HG02642 (cell line): ENCODE measurements around the gene ARHGEF28.
A peak's percentile ranks its signal among the peaks of the same experiment; 100 is the strongest.

Source experiments
- ATAC-seq: cut with Tn5 transposase; IDR thresholded peaks from one replicate; pipeline ENCODE4 v1.9.1; 2021; ENCODE audit warnings: mild to moderate bottlenecking; ENCODE audit not compliant: unreplicated experiment, poor library complexity

The ARHGEF28 gene

DNA sequence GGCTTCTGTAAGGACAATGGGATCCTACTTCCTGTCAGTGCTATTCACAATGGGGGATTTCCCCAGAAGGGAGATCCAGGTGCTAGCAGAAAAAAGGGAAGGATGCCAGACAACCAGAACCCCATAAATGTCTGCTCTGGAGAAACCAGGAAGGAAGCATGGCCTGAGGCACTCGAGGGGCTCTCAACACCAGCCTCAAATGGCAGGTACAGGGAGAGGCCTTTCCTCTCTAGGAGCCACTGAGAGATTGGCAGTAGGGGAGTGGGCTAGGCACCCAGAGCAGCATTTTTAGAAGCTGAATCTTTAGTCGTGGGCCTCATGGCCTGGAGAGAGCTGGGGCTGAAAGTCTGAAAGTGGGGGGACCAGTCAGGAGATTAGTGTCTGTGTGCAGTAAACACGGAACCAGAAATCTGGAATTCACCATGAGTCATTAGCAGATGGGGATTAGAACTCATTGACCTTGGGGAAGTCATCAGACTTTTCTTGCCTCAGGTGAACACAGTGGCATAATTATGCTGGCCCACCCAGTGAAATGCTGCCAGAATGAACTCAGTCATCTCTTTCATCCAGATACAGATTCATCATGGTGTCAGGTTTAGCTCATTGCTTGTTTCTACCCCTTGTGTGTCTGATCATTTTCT is 28.3 kb downstream of the ARHGEF28 start:
- ATAC-seq = no peak

DNA sequence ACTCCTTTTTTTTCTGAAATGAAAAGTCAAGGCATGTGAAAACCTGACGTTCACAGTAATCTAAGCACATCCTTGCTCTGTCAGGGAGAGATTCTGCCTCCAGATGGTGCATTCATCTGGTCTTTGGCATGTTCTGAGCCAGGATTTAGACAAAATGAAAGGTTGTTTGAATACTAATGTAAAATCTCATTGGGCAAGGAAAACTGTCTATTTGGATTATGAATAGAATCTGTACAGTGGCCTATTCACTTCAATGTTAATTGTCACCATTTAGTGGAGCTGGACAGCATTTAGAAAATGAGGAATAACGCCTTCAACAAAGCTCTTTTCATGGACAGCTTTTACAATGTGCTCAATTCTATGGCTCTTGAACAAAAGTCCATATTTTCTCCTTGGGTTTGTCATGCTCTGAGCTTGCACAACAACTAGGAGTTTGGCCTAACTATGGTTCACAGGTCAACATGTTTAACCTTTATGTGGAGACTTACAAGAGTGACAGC is 28.9 kb downstream of the ARHGEF28 start:
- ATAC-seq = no peak

DNA sequence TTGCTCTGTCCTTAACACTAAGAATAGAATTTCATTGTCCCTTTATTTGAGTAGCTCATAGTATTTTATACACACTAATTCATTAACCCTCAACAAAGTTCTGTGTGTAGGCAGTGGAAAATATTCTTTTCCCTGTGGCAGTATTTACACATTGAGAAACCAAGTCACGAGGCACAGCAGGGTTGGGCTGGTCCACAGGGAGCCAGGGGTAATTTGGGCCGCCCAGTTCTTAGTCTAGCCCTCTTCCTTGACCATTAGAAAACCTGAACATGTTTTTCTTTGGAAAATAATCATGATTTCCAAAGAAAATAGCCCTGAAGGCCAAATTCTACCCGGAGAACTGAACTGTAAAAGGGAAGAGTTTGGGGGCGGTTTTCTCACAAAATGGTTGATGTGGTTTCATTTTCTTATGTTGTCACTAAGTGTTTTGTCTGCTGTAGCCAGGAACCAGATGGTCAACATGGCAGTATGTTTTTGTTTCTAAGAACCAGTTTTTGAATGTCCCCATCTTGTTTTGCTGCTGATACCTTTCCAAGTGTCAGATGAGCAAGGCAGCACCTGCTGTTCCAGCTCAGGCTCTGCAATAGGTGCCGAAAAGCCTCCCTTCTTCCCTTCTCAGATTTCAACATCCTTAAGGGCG is 29.6 kb downstream of the ARHGEF28 start:
- no peak for ATAC-seq

DNA sequence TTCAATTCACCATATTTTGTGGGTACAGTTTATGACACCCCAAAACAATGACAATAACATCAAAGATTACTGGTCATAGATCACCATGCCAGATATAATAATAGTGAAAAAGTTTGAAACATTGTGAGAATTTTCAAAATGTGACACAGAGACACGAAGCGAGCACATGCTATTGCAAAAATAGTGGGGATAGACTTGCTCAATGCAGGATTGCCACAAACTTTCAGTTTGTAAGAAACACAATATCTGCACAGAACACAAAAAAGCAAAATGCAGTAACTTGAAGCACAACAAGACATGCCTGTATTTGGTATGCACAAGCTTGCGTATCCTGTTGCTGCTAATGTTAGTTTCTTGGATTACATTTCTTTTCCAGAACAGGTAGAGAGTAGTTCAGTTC is 35.8 kb downstream of the ARHGEF28 start:
- no peak for ATAC-seq

DNA sequence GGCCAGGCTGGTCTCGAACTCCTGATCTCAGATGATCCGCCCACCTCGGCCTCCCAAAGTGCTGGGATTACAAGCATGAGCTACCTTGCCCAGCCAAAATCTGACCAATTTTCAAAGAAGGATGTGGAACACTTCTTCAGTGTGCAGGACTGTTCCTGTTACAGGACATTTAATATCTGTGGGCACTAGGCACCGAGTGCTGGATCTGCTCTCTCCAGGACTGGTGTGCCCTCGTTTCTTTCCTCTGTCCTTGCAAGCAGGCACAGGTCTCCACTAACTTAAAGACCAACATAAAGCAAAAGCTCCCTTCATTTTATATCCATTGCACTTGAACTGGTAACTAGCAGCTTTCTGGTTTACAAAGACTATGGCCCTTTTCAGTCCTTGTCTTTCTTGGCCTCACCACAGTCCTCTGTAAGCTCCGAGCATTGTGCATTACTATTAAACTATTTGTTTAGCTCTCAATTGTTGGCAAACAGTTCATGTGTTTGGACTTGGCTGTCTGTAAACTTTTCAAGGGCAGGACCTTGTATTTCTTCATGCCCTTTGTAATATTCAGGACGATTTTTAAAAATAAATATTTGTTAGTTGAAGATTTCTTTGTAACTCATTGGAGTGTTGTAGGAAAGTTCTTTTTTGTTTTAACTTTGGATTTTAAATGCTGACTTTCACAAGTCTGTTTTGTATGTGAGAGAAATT is 37.3 kb downstream of the ARHGEF28 start:
- ATAC-seq = no peak

DNA sequence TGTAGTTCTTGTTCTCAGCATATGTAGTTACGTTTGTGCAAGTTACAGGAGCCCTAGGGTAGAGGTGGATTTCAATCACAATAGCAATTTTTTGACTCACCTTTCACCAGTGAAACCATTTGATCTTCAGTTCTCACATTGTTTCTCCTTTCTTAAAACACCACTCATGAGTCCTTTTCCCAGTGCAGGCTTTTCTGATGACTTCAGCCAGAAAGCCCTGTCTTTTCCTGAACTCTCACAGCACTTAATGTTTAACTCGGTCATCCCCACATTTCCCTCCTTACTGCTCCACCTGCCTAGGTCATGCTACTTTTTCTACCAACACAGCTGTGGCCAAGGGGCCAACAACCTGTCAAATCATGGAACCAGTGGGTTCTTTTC is 37.9 kb downstream of the ARHGEF28 start:
- peak; percentile 60 for ATAC-seq

DNA sequence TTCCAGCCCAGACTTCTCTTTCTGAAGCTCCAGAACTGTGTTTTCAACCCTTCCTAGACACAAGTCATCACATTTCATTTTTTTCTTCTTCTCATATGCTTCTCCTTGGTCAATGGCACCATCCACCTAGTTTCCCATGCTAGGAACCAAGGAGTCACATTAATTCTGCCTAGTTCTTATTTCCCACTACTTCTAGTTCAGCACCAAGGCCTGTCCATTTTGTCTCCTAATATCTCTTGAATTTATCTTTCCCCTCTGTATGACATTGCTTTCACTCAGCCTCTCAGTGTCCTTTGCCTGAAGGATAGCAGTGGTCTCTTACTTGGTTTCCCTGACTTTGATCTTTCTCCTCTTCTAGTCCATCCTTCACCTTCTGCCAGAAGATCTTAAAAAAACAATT is 38.8 kb downstream of the ARHGEF28 start:
- no peak for ATAC-seq

DNA sequence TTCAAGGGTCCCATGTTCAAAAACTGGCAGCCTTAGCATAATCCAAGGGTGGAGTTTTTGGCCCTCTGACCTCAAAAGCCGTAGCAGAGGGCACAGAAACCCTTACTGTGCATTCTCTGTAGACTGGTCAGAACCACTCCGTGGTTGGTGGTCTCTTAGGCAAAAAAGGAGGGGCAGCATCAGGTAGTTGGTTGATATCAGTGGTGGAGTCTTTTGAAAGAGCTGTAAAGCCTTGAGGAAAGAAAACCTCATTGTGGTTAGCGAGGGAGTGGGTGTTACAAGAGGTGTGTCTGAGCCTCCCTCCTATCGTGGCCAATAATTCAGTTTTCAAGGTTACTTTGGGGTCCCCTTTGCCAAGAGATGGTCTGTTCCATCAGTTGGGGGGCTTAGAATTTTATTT is 40.9 kb downstream of the ARHGEF28 start:
- no peak for ATAC-seq

DNA sequence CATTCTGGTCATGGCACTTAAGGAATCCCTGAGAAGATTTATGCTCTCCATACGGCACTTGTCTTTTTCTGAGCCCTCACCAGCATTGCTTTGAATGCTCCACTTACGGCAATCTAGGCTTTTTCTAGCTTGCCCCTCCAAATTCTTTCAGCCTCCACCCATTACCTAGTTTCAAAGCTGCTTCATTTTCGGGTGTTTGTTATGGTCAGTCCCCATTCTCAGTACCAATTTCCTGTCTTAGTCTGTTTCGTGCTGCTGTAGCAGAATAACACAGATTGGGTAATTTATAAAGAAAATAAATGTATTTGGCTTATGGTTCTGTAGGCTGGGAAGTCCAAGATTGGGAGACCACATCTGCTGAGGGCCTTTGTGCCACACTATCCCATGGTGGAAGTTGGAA is 42.0 kb downstream of the ARHGEF28 start:
- ATAC-seq = no peak

DNA sequence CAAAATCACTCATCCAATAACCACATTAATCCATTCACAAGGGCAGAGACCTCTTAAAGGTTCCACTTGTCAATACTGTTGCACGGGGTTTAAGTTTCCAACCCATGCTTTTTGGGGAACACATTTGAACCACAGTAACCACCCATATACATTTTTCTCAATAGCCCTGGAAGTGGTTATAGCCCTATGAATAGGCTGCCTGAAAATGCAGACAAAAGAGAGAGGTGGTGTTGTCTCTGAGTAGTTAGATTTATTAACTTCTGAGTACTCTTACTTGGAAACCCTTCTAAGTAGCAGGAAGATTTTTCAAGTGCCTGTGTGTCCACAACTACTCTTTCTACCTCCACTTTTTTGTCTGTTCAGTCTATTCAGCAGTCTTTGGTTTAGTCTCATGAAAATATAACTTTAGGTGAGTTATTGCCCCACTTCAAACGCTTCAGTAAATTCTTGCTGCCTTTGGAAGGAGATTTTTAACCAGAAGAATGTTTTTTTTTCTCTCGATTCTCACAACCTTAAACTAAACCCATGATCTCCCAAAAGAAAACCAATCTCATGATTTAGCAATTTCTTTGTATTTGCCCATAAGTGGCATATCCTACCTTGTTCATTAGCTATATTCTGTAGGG is 42.6 kb downstream of the ARHGEF28 start:
- no peak for ATAC-seq

DNA sequence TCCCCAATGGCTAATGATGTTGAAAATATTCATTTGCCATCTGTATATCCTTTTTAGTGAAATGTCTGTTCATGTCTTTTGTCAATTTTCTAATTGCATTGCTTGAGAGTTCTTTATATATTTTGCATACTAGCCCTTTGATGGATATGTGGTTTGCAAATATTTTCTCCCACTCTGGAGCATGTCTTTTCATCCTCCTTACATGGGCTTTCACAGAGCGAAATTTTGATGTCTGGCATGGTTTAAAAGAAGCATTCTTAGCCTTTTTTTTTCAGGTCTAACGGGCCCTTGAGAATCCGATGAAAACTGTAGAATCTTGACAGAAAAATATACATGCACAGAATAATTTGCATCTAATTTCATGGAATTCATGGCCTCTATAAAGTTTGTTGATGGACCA is 44.7 kb downstream of the ARHGEF28 start:
- ATAC-seq = no peak

DNA sequence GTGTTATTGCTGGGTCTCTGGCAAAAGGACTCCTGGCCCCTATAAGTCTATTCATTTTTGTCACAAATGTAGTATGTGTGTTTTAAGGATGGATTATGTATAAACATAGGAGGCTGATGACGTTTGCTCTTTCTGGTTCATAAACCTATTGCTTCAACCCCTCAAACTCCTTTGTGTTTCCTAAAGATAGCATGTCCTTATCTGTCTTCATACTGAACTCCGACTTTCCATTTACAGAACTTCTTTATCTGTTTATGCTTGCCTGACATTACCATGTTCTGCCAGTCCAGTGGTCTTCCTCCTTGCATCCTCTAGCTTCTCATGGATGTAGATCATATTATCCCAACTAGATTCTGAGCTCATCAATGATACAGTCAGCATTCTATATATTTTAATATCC is 46.1 kb downstream of the ARHGEF28 start:
- no peak for ATAC-seq

DNA sequence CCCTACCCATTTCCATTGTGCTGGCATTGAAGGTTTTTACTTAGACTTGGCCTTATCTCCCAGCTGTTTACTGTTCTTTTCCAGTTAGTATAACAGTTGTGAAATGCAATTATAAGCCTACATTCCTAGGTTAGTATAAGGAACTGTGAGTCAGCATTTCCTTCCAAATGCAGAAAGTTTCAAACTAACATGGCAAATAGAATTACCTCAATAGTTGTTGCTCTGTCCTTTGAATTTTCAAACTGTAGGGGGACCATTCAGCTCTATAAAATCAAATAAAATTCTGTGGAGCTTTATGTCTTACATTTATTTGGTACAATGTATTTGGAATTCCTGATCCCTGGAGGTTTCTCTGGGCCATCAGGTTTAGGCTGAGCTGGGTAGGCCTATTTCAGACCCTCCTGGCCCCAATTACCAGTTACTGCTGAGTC is 47.2 kb downstream of the ARHGEF28 start:
- ATAC-seq = no peak

DNA sequence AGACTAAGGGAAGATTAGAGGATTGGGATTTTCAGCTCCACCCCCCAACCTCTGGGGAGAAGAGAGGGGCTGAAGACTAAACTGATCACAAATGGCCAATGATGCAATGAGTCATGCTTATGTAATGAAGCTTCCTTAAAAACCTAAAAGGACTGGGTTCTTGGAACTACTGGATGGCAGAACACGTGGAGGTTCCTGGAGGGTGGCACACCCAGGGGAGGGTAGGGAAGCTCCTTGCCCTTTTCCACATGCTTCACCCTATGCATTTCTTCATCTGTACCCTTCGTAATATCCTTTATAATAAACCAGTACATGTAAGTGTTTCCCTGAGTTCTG is 48.6 kb downstream of the ARHGEF28 start:
- no peak for ATAC-seq

DNA sequence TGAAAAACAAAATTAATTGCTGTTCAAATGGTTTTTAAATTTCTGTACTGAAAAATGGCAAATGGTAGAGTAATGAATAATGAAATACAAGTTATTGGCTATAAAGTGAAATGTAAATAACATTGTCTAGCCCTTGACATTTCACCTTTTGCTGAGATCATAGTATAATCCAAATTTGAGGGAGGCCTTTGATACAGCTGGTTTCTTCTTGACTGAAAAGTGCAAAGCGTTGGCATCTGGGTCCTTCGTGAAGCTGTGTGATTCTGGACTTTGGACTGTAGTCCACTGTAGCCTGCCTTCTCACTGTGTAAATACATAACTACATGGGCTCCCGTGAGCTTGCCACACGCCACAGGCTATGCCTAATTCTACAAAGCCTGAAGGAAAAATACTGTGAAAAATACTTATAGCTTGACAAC is 52.3 kb downstream of the ARHGEF28 start:
- ATAC-seq = no peak

DNA sequence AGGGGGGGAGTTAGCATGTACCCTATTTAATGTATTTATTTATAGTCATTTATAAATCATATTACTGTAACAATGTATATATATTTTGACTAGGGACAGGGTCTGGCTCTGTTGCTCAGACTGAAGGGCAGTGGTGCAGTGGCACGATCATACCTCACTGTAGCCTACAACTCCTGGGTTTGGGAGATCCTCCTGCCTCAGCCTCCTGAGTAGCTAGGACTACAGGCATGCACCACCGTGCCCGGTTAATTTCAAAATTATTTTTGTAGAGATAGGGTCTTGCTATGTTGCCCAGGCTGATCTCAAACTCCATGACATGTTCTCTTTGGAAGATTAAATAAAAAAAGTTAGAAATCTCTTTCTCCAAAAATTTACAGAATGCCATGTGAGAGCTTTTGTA is 52.8 kb downstream of the ARHGEF28 start:
- ATAC-seq = no peak

DNA sequence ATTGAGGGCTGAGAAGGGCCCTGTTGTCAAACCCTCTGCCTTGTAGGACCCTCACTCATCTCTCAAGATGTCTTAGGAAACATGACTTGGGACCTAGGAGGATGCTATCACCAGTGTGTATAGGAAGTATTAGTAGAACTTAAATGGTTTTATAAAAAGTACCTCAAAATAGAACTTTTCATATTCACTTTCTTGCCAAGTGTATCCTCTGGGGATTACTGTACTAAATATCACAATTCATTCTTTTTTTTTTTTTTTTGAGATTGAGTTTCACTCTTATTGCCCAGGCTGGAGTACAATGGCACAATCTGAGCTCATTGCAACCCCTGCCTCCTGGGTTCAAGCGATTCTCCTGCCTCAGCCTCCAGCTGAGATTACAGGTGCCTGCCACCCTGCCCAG is 56.2 kb downstream of the ARHGEF28 start:
- ATAC-seq = no peak

DNA sequence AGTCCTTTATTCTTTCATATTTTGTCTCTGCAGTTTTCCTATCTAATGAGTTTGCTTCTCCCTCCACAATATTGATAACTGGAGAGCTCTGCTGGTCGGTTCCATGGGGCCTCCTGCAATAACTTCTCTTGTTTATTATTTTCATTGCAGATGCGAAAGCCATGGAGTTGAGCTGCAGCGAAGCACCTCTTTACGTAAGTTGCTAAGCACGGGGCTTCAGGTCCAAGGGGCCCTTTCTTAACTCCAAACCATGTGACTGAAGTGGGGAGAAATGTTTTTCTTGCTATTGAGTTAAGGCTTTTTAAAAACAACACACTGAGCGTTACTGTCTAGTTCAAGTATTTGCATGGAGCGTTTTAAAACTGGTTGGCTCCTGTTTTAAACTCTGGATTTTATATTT is 58.7 kb downstream of the ARHGEF28 start:
- ATAC-seq = no peak

DNA sequence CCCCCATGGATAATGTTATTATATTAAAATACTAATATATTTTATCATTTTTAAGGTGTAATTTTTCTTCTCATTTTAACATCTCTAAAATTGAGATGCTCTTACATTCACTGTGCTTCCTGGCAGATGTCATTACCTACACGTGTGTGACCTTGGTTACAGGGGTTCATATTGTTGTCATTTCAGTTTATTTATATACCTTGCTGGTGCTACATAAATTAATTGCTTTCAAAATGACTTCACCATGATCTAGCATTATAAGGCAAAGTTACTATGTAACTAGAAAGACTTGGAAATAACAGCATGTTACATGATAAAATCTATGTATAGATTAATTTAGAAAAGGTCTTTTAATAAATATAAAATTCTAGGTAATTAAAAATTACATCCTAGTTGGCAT is 60.9 kb downstream of the ARHGEF28 start:
- ATAC-seq = no peak

DNA sequence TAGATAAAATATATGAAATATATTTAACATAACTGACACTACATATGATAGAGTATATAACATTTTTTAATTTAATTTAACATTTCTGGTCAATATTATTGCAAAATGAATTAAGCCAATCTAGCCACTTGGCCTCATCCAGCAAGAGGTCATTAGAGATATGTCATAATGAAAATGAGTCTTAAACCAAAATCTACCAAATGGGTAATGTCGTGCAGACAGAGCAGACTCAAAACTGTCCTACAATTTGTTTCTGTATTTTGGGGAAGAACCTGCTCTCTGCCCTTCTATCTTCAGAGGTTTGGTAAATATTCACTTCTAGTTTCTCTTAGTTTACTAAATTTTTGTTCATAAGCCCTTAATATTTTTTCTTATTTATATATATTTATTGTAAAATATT is 61.4 kb downstream of the ARHGEF28 start:
- ATAC-seq = no peak

DNA sequence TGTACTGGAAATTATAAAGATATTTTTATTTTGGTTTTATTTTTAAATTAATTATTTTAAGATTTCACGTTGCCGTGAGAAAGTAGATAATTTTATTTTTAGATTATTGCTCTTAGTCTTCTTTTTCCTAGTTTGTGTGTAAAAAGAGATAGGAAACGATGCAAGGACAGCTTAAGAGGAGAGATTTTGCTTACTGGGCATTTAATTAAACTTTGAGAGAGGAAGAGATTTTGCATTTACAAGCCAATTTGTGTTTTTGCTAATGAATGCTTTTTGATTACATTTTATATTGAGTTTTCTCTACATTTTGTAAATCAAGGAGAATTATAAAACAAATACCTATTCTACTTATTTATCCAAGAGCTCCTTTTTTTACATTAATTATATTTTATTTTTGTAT is 64.0 kb downstream of the ARHGEF28 start:
- no peak for ATAC-seq
